ENCODE data around the gene COBLL1.

DNA sequence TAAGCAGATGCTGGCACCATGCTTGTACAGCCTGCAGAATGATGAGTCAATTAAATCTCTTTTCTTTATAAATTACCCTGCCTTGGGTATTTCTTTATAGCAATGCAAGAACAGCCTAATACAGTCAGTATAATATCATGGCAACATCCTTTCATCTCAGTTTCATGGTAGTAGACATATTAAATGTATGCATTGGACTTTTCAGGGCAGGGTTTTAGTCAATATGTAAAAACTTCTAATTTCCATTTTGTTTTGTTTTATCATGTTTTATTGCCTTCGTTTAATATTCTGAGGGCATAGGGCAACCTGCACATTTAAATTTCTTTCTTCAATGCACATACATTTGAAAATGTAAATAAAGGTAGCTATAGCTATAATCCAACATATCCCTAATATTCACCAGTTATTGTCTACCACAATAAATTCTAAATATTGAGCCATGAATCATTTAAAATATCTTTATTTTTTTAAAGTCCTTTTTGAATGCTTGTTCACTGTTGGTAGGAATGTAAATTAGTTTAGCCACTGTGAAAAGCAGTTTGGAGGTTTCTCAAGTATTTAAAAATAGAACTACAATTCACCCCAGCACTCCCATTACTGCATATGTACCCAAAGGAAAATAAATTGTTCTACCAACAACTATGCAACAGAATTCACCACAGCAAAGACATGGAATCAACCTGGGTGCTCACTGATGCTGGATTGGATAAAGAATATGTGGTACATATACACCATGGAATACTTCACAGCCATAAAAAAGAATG is 178.6 kb downstream of the COBLL1 start:
- TF ChIP-seq, protein P1, sequence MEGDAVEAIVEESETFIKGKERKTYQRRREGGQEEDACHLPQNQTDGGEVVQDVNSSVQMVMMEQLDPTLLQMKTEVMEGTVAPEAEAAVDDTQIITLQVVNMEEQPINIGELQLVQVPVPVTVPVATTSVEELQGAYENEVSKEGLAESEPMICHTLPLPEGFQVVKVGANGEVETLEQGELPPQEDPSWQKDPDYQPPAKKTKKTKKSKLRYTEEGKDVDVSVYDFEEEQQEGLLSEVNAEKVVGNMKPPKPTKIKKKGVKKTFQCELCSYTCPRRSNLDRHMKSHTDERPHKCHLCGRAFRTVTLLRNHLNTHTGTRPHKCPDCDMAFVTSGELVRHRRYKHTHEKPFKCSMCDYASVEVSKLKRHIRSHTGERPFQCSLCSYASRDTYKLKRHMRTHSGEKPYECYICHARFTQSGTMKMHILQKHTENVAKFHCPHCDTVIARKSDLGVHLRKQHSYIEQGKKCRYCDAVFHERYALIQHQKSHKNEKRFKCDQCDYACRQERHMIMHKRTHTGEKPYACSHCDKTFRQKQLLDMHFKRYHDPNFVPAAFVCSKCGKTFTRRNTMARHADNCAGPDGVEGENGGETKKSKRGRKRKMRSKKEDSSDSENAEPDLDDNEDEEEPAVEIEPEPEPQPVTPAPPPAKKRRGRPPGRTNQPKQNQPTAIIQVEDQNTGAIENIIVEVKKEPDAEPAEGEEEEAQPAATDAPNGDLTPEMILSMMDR (conservative IDR thresholded peaks at IDR 0.05 in 1 of 2, IDR thresholded peaks at IDR 0.05 in 1 of 2; ENCODE audit: low read depth in 1 of 2, low read length in 2 of 2), result no peak
- no peak for TF ChIP-seq EZH2 (IDR thresholded peaks at IDR 0.05; ENCODE audit: low read length, missing control alignments)

Measured in fibroblast of lung (primary cell).